Stimulated activated CD4-positive, alpha-beta T cell treated with anti-CD3 and anti-CD28 coated beads, Interleukin-12 subunit alpha, Interleukin-12 subunit beta, amount 100 ng/mL, for 24 hours (primary cell): ENCODE measurements around the gene PRDM15.

Source experiments
- DNase-seq, 2 experiments: peaks; one replicate each; pipeline ENCODE4 v3.0.0-alpha.2; 2020; ENCODE audit warnings: low read depth in 2 of 2

PRDM15 gene

DNA sequence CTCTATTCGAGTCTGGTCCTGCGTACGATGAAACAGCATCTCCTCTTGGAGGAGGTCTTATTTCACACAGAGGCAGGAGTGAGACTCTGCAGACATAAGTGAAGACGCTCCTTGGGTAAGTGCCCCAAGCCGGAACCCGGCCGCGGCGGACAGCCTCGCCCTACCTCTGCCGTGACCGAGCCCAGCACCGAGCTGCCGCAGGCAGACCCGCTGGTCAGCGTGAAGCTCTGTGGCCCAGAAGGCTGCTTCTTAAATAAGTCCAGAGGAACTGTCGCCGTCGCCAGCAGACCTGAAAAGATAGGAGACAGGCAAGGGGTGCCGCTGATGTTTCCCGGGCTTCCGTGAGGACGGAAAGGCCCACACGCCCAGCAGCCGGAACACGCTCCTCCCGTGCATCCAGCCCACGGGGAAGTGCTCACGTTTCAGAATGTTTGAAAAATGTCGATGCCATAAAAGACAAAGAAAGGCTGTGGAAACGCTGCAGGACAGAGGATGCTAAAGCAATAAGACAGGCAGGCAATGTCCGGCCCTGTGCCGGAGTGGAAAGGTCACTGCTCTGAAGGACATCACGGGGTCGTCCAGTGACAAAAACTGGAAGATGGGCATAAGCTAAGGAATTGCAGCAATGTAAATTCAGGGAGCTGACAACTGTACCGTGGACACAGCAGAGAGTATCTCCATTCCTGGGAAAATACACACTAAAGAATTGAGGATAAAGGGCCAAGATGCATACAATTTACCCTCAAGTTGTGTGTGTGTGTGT, 28.5 kb upstream of the PRDM15 start:
- no peak for DNase-seq

GRCh38 chr21:41906770-41907169, 27.6 kb upstream of the PRDM15 start:
- no peak for DNase-seq

DNA sequence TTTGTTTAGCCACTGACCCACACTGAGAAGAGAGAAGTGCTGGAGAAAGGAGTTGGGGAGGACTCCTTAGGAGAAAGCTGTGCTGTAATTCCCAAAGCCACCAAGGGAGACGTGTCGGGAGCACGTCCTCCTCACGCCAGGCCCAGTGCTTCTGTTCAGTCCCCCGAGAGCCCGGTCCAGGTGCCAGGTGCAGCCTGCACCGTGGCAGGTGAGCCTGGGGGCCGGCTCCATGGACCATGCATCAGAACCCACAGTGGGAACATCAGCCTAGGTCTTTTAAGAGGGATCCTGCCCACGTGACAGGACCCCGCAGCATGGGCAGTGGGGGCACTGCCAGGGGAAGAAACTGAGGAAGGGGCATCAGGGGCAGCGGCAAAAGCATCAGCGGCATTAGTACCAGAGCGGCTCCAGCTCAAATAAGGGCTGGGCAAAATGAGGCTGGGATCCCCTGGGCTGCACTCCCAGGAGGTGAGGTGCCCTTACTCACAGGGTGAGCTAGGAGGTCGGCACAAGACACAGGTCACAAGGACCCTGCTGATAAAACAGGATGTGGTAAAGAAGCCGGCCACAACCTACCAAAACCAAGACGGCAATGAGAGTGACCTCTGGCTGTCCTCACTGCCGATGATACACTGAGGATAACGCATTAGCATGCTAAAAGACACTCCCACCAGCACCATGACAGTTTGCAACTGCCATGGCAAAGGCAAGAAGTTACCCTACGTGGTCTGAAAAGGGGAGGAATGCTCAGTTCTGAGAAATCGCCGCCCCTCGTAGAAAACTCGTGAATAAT, 24.6 kb upstream of the PRDM15 start:
- DNase-seq = no peak

DNA sequence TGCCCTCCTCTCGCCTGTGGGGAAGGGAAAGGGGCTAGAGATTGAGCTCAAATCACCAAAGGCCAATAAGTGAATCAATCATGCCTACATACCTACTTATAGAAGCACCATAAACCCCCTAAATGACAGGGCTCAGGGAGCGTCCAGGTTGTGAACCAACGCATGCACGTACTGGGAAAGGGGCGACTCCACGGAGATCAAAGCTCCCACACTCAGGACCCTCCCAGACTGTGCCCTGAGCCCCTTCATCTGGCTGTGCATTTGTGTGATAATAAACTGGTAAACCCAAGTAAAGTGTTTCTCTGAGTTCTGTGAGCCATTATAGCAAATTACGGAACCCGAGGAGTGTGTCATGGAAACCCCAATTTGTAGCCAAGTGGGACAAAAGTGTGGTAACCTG, 23.8 kb upstream of the PRDM15 start:
- no peak for DNase-seq

DNA sequence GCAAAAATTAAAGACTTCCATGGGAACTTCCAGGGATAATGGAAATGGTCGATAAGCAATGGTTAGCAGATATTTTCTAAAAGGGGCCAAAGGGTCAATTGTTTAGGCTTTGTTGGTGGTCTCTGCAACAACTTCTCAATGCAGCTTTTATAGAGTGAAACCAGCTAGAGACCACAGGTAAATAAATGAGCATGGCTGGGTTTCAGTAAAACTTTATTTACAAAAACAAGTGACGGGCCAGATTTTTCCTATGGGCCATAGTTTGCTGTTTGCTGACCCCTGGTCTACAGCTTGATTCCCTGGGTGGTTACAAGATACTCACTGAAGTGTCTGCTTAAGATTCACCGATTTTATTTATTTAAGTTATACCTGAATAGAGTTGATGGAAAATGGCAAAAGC, 22.6 kb upstream of the PRDM15 start:
- DNase-seq = no peak

- DNase-seq = peak in 1 of 2 experiments; percentile 41
These were observed 22.0 kb upstream of the PRDM15 start for GRCh38 chr21:41901099-41901498.

DNA sequence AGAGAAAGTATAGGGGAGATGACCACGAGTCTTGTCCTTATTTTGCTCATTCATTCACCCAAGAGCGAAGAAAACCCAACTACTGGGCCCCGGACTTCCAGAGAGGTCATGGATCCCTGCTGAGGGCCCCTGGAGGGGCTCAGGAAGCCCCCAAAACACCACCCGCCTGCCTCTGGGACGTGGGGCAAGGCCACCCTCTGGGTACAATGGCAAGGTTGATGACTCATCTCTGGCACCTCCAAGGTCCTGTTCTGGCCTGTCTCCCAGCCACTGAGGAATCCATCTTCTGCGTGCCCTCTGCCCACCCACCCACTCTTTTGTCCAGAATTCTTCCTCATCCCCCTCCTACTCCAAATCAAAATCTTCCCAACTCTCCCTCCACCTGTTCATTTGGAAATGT, 21.3 kb upstream of the PRDM15 start:
- no peak for DNase-seq

DNA sequence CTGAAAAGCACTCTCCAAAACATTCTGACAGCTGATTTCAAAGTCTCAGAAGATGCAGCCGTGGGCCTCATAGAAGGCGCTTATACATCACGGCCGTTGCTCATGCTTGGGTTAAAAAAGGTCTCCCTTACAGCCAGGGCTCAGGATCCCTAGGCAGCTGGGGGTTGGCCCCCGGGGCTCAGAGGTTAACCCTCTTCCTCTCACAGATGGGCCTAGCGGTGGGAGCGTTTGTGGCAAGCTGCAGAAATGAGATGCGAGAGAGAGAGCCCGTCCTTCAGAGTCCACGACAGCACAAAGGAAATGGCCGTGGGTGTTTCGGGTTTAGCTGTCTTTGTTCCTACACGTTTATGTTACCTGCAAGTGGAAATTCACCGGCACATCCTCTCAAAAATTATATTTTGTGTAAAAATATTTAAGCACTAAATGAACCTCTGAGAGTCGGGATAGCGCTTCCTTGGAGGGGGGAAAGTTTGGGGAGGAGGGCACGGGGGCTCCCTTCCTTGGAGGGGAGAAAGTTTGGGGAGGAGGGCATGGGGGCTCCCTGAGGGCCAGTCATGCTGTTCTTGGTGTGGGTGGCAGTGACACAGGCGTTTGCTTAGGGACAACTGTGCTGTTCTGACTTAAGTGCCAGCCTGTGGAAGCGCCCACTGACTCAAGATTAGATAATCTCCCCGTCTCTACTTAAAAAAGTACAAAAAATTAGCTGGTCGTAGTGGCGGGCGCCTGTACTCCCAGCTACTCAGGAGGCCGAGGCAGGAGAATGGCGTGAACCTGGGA, 20.5 kb upstream of the PRDM15 start:
- DNase-seq = peak in 1 of 2 experiments; percentile 48

- no peak for DNase-seq
These were observed 19.9 kb upstream of the PRDM15 start for GRCh38 chr21:41898998-41899397.

- no peak for DNase-seq
These were observed 18.6 kb upstream of the PRDM15 start for GRCh38 chr21:41897700-41898099.

- no peak for DNase-seq
These were observed 18.0 kb upstream of the PRDM15 start for GRCh38 chr21:41897047-41897669.

DNA sequence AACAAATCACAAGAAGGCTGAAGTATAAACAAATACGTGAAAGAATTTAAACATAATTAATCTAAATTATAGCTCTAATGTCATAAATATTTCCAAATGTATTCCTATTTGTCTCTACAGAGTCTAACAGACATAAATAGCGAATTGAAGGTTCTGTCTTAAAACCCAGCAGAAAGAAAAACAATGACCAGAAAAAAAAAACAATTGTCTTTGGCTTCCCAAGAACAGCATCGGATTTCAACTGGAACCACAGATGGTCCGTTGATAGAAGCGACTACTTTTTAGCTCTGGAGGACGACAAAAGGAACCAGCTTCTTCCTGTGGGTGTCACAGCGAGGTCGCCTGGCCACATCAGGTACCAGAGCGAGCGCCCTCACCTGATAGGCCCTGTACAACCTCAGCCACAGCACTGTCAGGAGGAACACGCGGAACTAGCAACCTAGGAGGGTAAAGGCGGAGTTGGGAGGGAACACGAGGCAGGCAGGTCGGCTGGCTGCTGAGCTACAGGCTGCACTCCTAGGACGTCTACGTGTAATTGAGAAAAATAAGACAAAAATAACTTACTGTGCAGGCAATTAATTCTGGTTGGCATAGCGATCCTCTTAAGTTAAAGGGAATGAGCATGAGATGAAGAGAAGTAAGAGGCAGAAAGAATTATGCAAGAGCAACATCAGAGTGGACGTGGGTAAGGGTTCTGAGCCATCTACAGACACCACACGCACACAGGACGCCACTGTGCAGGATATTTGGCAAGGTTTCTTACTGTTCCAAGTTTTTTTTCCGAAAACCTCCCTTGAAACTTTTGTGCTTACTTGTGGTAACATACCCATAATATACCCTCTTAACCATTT, 16.7 kb upstream of the PRDM15 start:
- peak in 1 of 2 experiments; percentile 21 for DNase-seq

- DNase-seq = no peak
These were observed 15.9 kb upstream of the PRDM15 start for GRCh38 chr21:41894922-41895557.

GRCh38 chr21:41894511-41894910, 15.4 kb upstream of the PRDM15 start:
- no peak for DNase-seq

- no peak for DNase-seq
These were observed 13.6 kb upstream of the PRDM15 start for GRCh38 chr21:41892726-41893125.

GRCh38 chr21:41891132-41891531, 12.0 kb upstream of the PRDM15 start:
- DNase-seq = no peak

GRCh38 chr21:41890355-41890754, 11.2 kb upstream of the PRDM15 start:
- DNase-seq = no peak

- no peak for DNase-seq
These were observed 9.7 kb upstream of the PRDM15 start for GRCh38 chr21:41888749-41889376.

GRCh38 chr21:41887667-41888066, 8.5 kb upstream of the PRDM15 start:
- no peak for DNase-seq

DNA sequence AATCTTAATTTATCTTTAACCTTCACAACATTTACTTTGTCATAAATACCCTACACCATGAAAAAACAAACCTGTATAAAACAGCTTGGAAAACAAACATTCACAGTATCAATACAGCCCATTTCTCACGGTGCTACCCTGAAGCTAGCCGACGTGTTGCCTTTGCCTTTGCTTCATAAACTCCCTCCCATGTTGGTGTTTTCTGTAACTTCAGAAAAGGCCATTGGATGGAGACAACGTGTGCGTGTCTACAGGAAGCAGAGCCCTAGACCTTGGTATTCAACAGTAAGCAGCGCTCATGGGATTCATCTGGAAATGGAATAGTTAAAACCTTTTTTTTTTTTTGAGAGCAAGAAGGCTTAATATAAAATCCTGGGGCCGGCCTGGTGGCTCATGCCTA, 7.2 kb upstream of the PRDM15 start:
- DNase-seq = no peak
